ENCODE data around the gene REXO5.
"Not testable (repeated sequence)": the region's sequence is repeated elsewhere in the genome, so short reads cannot be mapped to it uniquely, and the experiment has no call there.

Gene REXO5

DNA sequence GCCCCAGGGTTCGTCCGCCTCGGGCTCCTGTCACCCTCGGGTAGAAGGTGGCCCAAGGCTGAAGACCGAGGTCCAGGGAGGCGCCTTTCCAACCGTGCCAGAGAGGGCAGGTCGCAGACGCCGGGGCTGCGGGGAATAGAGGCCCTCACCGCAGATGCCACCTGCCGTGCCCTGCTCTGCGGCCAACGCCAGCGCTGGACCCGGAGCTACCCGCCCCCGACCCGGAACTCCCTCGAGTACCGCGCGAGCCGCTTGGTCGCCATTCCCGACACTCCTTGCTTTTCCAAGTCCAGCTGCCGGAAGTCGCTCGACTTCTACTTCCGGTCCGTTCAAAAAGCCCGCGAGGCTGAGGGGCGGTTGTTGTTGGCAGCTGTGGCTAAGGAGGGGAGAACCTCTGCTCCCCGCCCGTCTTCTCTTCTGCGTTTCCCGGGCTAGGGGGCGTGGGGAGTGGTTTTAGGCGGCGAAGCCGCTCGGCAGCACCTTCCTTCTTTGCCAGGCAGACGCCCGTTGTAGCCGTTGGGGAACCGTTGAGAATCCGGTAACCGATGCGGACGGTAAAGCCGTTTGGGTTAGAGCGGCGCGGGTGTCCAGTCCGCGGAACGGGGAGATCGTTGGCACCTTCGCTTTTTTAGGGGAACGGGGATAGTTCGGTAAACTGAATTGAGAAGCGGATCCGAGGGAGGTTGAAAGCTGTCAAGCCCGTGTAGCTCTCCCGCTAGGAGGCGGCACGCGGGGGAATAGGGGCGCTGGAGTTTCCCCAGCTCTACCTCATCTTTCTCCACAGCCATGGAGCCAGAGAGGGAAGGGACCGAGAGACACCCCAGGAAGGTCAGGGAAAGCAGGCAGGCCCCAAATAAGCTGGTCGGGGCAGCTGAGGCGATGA is at the start of gene REXO5, which contains the start of gene ERI2:
Gene REXO5 (plus strand): TSS at position 360 of the 883 bp plus-strand sequence. CDS start 427 bp downstream, at position 787.
Gene ERI2 (minus strand): TSS at position 305 of the 883 bp plus-strand sequence. CDS start 42 bp downstream, at position 263.
- peak; percentile 71 for DNase-seq

DNA sequence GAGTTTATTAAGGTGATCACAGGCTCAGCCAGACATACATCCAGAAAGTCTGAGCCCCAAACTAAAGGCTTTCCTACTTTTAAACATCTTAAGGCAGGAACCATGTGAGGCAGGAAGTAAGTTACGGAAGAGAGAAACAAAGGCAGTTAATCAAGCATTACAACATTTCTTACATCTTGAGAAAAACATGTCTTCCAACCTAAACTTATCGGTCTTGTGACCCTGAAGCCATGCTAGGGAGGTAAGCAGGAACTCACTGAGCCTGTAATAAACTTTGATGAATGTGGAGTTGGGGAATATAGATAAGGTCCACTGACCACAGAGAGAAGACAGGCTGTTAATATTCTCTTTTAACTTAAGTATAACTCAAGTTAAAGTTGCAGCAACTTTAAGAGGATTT is 46.0 kb upstream of the REXO5 start:
- DNase-seq, result no peak

GRCh38 chr16:20761175-20761574 is 45.2 kb upstream of the REXO5 start:
- DNase-seq, result no peak

GRCh38 chr16:20762404-20763123 is 43.8 kb upstream of the REXO5 start:
- no peak for DNase-seq

DNA sequence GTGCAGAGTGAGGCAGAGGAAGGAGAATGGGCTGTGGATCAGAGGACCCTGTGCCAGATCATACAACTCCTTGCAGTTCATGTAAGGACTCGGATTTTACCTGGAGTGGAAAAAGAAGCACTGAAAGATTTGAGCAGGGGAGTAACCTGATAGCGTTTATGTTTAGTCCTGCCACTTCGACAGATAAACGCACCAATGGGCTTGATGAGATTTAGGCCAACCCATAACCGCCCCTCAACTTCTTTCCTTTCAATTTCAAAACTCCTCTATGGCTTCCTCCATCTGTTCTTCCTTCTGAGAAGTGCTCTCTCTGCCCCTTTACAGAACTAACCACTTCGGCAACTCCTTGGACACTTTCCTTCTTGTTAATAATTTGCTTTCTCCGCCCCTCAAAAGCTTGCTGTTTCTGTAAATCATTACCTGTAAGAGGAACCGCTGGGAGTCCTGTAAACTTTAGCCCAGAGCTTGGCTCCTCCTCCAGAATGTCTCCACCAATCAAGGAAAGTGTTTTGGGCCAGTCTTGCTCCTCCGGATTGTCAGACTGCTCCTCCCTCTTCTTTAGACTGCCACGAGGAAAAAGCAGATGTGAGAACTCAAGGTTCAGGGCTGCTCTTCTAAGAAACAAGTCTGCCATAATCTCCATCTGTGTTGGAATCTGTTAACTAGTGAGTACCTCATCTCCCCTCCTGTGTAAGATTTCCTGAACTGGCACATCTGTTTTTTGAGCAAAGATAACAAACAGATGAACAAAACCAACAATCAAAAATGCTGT is 42.7 kb upstream of the REXO5 start, which contains the start of gene ACSM3:
Gene ACSM3 (plus strand): TSS at position 554 of the 772 bp plus-strand sequence. CDS start 6,021 bp downstream, outside the sequence.
- DNase-seq, result peak; percentile 36

DNA sequence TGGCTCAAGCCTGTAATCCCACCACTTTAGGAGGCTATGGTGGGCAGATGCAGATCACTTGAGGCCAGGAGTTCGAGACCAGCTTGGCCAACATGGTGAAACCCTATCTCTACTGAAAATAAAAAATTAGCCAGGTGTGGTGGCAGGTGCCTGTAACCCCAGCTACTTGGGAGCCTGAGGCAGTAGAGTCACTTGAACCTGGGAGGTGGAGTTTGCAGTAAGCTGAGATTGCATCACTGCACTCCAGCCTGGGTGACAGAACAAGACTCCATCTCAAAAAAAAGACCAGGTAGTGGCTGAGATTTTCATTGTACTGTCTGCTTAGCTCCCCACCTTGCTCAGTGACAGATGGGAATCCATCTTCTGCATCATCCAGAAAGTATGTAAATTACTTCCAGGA is 41.9 kb upstream of the REXO5 start:
- not testable (repeated sequence) for DNase-seq

DNA sequence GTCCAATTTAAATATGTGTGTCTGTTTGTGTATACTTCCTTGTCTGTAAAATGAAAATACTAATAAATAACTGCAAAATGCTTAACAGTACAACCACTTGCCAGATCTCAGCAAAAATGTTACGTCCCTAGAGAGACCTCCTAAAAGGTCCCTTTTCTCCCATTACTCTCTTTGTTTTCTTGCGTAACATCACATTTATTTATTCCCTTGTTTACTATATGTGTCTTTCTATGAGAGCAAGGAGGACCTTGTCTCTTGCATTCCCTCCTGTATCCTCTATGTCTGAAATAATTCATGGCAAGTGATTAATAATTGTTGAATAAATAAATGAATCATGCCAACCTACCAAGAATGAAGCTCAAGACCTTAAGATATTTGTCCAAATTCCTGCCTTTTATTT is 40.6 kb upstream of the REXO5 start:
- no peak for DNase-seq

DNA sequence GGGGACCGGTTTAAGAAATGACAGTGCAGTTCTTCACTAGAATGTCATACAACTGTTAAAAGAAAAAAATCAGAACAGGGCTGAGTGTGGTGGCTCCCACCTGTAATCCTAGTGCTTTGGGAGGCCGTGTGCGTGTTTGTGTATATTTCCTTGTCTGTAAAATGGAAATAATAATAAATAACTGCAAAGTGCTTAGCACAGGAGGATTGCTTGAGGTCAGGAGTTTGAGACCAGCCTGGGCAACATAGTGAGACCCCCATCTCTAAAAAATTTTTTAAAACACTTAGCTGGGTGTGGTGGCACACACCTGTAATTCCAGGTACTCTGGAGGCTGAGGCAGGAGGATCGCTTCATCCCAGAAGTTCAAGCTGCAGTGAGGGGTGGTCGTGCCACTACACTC is 40.0 kb upstream of the REXO5 start:
- no peak for DNase-seq

DNA sequence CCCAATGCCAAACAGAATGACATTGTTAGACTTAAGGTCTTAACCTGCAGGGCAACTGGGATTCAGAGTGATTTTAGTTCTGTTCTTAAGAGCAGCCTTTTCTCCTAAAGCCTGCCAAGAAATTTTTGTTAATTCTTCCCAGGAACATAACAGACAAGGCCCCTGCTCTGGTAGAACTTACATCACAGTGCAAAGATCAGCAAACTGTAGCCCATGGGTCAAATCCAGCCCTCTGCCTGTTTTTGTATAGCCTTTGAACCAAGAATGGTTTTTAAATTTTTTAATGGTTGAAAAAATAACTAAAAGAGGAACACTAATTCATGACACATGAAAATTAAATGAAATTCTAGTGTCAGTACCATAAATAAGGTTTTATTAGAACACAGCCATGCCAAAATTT is 38.8 kb upstream of the REXO5 start:
- no peak for DNase-seq

DNA sequence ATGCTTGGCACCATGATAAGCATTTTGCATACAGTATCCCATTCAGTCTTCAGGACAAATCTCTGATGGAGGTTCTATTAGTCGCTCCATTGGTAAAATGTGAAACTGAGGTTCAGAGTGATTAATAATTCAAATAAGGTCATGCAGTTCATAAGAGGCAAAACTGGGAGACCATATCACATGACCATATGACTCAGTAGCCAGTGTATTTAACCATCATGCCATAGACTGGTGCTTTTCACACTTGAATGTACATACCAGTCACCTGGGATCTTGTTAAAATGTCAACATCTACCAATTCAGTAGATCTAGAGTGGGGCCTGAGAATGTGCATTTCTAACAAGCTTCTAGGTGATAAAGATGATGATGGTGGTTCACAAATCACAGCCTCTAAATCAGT is 38.2 kb upstream of the REXO5 start:
- no peak for DNase-seq

DNA sequence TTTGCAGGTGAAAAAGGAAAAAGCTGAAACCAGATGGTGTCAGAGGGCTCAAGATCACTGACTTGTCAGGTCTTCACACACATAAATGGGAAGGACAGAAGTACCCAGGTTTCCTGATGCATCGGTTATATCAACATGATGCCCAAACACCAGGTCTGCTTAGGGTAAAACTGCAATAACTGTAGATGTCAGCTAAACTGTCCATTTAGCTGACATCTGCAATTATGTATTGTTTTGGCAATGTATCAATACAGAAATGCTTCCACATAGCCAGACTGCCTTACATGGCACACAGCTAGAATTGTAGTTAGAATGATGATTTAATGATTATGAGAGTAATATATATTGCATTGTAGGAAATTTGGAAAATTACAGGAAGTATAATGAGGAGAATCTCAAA is 37.5 kb upstream of the REXO5 start:
- no peak for DNase-seq

DNA sequence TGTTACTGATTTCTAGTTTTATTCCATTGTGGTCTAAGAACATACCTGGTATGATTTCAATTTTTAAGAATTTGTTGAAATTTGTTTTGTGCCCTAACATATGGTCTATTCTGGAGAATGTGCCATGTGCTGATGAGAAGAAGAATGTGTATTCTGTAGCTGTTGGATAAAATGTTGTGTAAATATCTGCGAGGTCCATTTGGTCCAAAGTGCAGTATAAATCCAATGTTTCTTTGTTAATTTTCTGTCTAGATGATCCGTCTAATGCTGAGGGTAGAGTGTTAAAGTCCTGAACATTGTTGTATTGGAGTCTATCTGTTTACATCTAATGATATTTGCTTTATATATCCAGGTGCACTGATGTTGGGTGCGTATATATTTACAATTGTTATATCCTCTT is 32.6 kb upstream of the REXO5 start:
- no peak for DNase-seq

- DNase-seq, result peak; percentile 60
Measured at GRCh38 chr16:20774703-20775362, 31.5 kb upstream of the REXO5 start.

DNA sequence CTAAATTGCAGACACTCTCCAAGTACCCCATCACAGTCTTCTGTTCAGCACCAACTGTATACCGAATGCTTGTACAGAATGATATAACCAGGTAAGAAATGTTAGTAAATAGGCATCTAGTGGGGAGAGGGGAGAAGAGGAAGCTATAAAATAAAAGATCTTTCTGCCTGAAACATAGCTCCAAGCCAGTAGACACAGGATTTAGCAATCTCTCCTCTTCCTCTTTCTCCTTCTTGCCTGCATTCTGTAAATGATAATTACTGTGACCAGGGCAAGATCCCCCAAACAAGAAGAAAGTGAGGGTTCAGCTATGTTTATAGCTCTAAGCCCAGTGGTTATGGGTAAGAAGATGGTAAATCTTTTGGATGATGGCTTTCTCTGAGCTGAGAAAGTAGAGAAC is 24.6 kb upstream of the REXO5 start:
- no peak for DNase-seq

DNA sequence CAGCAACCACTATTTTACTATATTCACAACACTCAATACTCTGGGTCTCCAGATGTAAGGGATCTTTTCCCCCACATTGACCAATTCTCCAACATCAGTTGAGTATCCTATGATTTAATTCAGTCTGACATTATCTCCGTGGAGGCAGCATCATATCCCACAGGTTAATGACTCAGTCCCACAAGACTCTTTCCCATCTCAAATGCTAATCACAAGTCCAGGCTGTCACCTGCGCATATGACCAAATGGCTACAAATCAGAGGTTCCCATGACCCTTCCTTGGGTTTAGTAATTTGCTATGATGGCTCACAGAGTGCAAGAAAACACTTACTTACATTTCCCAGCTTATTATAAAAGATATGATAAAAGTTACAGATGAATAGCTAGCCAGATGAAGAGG is 23.9 kb upstream of the REXO5 start:
- DNase-seq, result no peak

GRCh38 chr16:20784204-20784603 is 22.1 kb upstream of the REXO5 start:
- no peak for DNase-seq

- no peak for DNase-seq
Measured at GRCh38 chr16:20789130-20789529, 17.2 kb upstream of the REXO5 start.

GRCh38 chr16:20791923-20792612 is 14.3 kb upstream of the REXO5 start:
- no peak for DNase-seq

DNA sequence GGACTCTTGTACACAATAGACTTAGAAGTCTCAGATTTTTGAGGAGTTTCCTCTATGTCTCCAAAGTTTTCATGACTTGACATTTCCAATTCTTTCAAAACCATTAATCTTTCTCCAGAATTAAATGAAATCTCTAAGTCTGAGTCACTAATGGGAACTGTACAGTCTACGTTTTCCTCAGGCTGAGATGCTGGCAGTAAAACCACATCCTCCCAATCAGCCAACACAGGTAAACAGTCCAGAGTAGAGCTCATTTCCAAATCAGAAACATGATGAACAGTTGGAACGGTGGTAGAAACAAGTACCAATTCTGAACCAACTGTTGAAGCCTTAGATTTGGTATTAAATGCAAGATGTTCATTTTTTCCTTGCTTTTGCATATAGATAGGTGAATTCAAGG is 8.0 kb upstream of the REXO5 start:
- no peak for DNase-seq

GRCh38 chr16:20799599-20799998 is 6.7 kb upstream of the REXO5 start:
- DNase-seq, result no peak

GRCh38 chr16:20801278-20801677 is 5.0 kb upstream of the REXO5 start:
- DNase-seq, result no peak

DNA sequence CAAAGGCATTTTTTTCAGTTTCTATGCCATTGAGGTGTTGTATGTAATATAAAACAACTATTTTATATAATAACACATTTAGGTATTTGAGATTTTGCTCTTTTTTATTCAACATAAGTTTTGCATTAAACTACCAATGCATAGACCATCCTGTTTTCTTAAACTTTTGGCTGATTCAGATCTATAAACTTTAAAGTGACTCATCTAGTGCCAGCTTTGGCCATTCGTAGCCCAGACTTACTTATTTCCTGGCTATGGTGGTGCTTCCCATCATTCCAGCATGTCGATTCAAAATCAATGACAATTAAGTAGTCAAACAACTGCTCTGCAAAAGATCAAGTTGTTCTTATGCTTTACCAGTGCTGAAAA is 3.2 kb upstream of the REXO5 start:
- no peak for DNase-seq

Measured in stimulated activated CD4-positive, alpha-beta T cell treated with anti-CD3 and anti-CD28 coated beads, Interleukin-4, amount 100 ng/mL, for 1 hour (primary cell).